Measurements from ENCODE around the gene OR13F1. TPM values are rescaled to one million over a fixed set of nuclear protein-coding genes. Genes with fewer than 3 reads are reported as not detected.
"Not testable (repeated sequence)": the region's sequence is repeated elsewhere in the genome, so short reads cannot be mapped to it uniquely, and the experiment has no call there.

OR13F1 gene, protein sequence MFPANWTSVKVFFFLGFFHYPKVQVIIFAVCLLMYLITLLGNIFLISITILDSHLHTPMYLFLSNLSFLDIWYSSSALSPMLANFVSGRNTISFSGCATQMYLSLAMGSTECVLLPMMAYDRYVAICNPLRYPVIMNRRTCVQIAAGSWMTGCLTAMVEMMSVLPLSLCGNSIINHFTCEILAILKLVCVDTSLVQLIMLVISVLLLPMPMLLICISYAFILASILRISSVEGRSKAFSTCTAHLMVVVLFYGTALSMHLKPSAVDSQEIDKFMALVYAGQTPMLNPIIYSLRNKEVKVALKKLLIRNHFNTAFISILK
- not detected for polyA plus RNA-seq (2013, experiment 1 of 2; ENCODE audit: insufficient read length)
- not detected for polyA plus RNA-seq (2013, experiment 2 of 2; ENCODE audit: insufficient read length)

- DNase-seq: no peak
Measured at GRCh38 chr9:104503963-104504362, at the start of gene OR13F1. TSS of gene OR13F1 (plus strand) at chr9:104504263. CDS start at chr9:104504263, 0 bp downstream.

DNA sequence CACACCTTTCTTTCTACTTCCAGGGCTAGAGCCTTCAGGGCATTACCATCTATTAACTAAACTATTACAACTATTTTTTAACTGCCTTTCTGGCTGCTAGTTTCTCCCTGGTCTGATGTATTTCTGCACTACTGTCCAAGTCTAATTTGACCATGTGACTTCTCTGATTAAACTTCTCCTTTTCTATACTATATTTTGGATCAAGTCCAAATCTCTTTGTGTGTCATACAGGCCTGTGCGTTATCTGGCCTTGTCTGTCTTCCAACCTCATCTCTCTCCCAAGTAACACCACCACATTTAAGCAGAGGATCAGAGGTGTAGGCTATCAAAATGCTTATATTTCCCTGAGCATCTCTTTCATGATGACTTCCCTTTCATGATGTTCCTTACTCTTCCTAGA lies 47.2 kb upstream of the OR13F1 start:
- DNase-seq: no peak

DNA sequence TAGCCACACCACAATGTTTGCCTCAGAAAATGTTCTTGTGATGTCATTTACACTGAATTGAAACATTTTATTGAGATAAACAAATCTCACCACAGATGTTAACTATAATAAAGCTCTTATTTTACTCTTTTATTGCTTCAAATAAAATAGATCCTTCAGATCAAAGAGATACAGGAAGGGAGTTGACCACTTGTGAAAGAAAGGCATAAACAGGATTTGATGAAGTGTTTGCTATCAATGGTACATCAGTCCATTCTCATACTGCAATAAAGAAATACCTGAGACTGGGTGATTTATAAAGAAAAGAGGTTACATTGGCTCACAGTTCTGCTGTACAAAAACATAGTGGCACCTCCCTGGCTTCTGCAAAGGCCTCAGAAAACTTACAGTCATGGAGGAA lies 40.2 kb upstream of the OR13F1 start:
- no peak for DNase-seq

DNA sequence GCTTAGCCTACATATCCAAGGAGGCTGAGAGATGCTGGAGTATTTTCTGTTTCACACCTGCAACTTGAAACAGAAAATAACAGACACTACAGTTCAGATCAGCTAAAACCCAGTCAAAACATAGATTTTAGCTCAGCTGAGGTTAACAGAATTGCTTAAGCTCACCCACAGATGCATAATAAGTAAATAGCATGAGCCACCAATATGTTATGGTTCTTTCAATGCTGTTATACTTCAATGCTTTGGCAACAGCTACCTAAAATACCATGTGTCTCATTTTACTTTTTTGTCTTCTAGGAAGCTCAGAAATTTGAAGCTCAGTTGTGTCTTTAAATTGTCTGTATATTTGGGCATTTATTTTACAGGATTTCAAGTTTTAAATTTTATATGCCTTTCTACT lies 35.8 kb upstream of the OR13F1 start:
- no peak for DNase-seq

DNA sequence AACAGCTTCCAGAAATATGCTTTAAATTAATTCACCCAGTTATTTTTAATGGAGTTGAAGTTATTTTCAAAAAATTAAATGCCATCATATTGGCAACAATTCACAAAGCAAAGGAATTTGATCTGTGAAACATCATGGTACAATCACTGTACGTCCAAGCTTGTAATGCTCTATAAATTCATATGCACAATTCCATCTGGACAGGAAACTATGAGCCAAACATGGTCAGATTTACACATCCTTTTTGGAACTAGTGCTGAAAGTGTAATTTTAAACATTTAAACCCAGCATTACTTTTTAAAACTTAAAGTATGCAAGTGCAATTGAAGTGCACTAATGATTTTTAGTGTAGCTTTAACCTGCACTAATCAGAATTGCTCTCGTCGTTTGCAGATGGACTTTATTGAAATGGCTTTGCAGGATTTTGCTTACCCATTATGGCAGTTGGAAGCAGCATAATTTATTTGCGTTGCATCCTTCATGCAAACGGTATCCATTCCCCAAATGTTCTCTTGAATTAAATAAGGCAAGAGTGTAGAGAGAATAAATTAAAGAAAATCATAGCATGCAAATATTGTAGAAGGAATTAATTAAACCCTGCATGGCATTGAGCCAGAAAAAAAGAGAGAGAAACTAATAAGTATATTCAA lies 21.0 kb upstream of the OR13F1 start:
- DNase-seq: no peak

GRCh38 chr9:104485014-104485413 lies 19.0 kb upstream of the OR13F1 start:
- DNase-seq: no peak

GRCh38 chr9:104494808-104495207 lies 9.3 kb upstream of the OR13F1 start:
- peak; percentile 5 for DNase-seq

- no peak for DNase-seq
Measured at GRCh38 chr9:104503440-104503839, 623 bp upstream of the OR13F1 start.

- DNase-seq: no peak
Measured at GRCh38 chr9:104506565-104506964, 2.5 kb downstream of the OR13F1 start.

DNA sequence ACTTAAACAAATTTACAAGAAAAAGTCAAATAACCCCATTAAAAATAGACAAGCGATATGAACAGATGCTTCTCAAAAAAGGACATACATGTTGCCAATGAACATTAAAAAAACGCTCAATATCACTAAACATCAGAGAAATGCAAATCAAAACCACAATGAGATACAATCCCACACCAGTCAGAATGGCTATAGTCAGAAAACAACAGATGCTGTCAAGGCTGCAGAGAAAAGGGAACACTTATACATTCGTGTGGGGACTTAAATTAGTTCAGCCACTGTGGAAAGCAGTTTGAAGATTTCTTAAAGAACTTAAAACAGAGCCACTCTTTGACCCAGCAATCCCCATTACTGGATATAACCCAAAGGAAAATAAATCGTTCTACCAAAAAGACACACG lies 10.8 kb downstream of the OR13F1 start:
- DNase-seq: no peak

- not testable (repeated sequence) for DNase-seq
Measured at GRCh38 chr9:104520241-104520640, 16.2 kb downstream of the OR13F1 start.

GRCh38 chr9:104527109-104527508 lies 23.0 kb downstream of the OR13F1 start, which contains the start of gene OR13C4:
TSS of gene OR13C4 (minus strand) at chr9:104527209. CDS start at chr9:104527209, 0 bp downstream.
- no peak for DNase-seq

DNA sequence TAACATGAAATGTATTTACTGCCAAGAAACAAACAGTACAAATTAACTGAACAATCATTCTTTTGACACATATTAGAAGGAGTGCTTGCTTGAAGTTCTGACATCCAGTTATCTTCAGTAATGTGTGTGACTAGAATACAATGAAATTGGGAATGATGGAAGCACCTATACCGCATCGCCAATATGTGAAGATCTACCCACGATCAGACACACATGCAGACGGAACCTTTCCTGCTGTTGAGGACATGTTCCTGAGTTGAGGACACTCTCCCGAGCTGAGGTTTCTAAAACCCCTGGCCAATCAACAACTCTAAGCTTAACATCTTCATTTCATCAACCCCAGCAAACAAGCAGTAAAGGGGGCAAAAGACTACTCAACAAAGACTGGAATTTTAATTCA lies 32.7 kb downstream of the OR13F1 start, which contains the start of gene OR13C3:
OR13C3 (minus strand) TSS at position 101 of the 400 bp plus-strand sequence. CDS start 133 bp downstream, outside the sequence.
- DNase-seq: no peak

DNA sequence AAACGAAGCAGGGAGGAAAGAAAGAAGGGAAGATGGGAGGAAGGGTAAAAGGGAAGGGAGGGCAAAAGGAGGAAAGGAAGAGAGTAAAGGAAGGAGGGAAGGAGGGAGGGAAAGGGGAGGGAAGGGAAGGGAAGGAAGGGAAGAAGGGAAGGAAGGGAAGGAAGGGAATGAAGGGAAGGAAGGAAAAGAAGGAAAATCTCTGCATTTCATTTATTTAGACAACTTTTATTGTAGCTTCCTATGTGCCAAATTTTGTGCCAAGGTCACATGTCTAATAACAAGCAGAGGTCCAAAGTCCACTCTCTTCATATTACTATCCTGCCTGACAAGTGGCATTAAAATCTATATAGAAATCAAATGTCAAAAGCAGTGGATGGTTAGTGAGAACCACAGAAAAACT lies 35.2 kb downstream of the OR13F1 start:
- no peak for DNase-seq

GRCh38 chr9:104544644-104545043 lies 40.6 kb downstream of the OR13F1 start:
- DNase-seq: no peak

GRCh38 chr9:104553261-104553660 lies 49.2 kb downstream of the OR13F1 start:
- peak; percentile 66 for DNase-seq

Measured in fibroblast of skin of abdomen (primary cell).